GM12878 (cell line): ENCODE measurements around the gene SPRY1. TPM values are rescaled to one million over a fixed set of nuclear protein-coding genes. Genes with fewer than 3 reads are reported as not detected.

Source experiments
- ATAC-seq: fragments of 200-7000 bp; cut with Tn5 transposase; 3 replicates; pipeline ENCODE4 v1.9.1; 2020; ENCODE audit warnings: mild to moderate bottlenecking, moderate library complexity
- BruUV-seq: library from RNA; stranded (reverse); fragments of 400-500 nt; replicated peaks from 2 replicates; lab custom pipeline; 2021; lab: Mats Ljungman, UMichigan
- CTCF ChIA-PET: fragments of 300-600 bp; sonication (Branson Sonifier 250); formaldehyde crosslinking; extraction: SDS; loops from one replicate; lab custom pipeline; 2021; ENCODE audit warnings: inconsistent platforms; lab: Yijun Ruan, JAX
- POLR2A ChIA-PET: fragments of 350-600 bp; formaldehyde crosslinking; extraction: SDS; loops from one replicate; lab custom pipeline; 2021; ENCODE audit warnings: inconsistent platforms; lab: Charles Lee
- RAD21 ChIA-PET: fragments of 300-600 bp; sonication (Branson Sonifier 250); formaldehyde crosslinking; loops from one replicate; lab custom pipeline; 2023; ENCODE audit warnings: antibody characterized with exemption; ENCODE audit not compliant: unreplicated experiment; lab: Charles Lee
- SMC1A ChIA-PET: fragments of 300-600 bp; sonication (Branson Sonifier 250); formaldehyde crosslinking; loops from one replicate; lab custom pipeline; 2023; ENCODE audit not compliant: unreplicated experiment, uncharacterized antibody; lab: Charles Lee
- DNase-seq: peaks from one replicate; pipeline ENCODE4 v3.0.0-alpha.2; 2011; ENCODE audit warnings: low read depth, low spot score
- FAIRE-seq: peaks from 3 replicates; lab custom pipeline; 2011; peaks lifted over from hg19 to GRCh38; lab: Jason Lieb, UNC
- H2AFZ ChIP-seq: 2 replicates; pipeline ENCODE4 v1.6.0; 2011; ENCODE audit warnings: low read depth, low read length, control low read depth; ENCODE audit not compliant: control insufficient read depth
- H3K27ac ChIP-seq: 2 replicates; pipeline ENCODE4 v1.5.1; 2011; ENCODE audit warnings: control low read depth; ENCODE audit not compliant: control insufficient read depth, insufficient read depth
- H3K27me3 ChIP-seq, 2 experiments: replicated peaks in 1 of 2; 2 replicates each; pipeline versions ENCODE4 v1.6.0 to v1.6.1; 2011; ENCODE audit warnings: low read length in 1 of 2; ENCODE audit not compliant: control insufficient read depth in 2 of 2, insufficient read depth in 2 of 2
- H3K36me3 ChIP-seq, 2 experiments: 2 replicates each; pipeline ENCODE4 v1.5.1; 2011; ENCODE audit warnings: low read length in 1 of 2; ENCODE audit not compliant: control insufficient read depth in 2 of 2, insufficient read depth in 2 of 2
- H3K4me1 ChIP-seq: 2 replicates; pipeline ENCODE4 v1.6.1; 2011; ENCODE audit warnings: mild to moderate bottlenecking, low read length, moderate library complexity, mixed read lengths; ENCODE audit not compliant: control insufficient read depth, insufficient read depth
- H3K4me2 ChIP-seq: 2 replicates; pipeline ENCODE4 v1.6.0; 2011; ENCODE audit warnings: control low read depth; ENCODE audit not compliant: control insufficient read depth, insufficient read depth
- H3K4me3 ChIP-seq: fragments of 200-600 bp; sonication (generic); 2 replicates; pipeline ENCODE4 v1.5.1; 2016
- H3K79me2 ChIP-seq: 2 replicates; pipeline ENCODE4 v1.6.0; 2011; ENCODE audit warnings: low read length; ENCODE audit not compliant: control insufficient read depth, insufficient read depth
- H3K9ac ChIP-seq: 2 replicates; pipeline ENCODE4 v1.8.0; 2011; ENCODE audit warnings: low read length, control low read depth, mixed read lengths; ENCODE audit not compliant: control insufficient read depth, insufficient read depth
- H3K9me3 ChIP-seq: replicated peaks from 3 replicates; pipeline ENCODE4 v1.5.1; 2011; ENCODE audit warnings: mild to moderate bottlenecking, low read length; ENCODE audit not compliant: control insufficient read depth, insufficient read depth
- H4K20me1 ChIP-seq: 2 replicates; pipeline ENCODE4 v1.6.0; 2011; ENCODE audit not compliant: control insufficient read depth, insufficient read depth
- CEBPZ ChIP-seq: fragments of 150-350 bp; IDR thresholded peaks from 2 replicates; pipeline ENCODE4 v1.6.1; 2016; ENCODE audit warnings: low read depth, low read length
- MTA2 ChIP-seq: fragments of 450-650 bp; IDR thresholded peaks from 2 replicates; pipeline ENCODE4 v1.6.1; 2016; ENCODE audit warnings: low read depth, mild to moderate bottlenecking, moderate library complexity
- SPI1 ChIP-seq: IDR thresholded peaks from 2 replicates; pipeline ENCODE4 v1.6.1; 2011; ENCODE audit warnings: low read depth, mild to moderate bottlenecking, low read length, moderate library complexity, borderline replicate concordance; ENCODE audit not compliant: insufficient read depth
- WGBS: methylation state at CpG from one replicate; pipeline ENCODE4 v1.1.6; 2016; ENCODE audit warnings: low lambda C conversion rate; ENCODE audit not compliant: insufficient replicate concordance, insufficient coverage; ENCODE audit errors: missing lambda C conversion rate; 5-methylcytosine and 5-hydroxymethylcytosine counted together
- in situ Hi-C: fragments of 300-500 bp; cut with MboI; formaldehyde crosslinking; loops from 9 replicates; pipeline ENCODE4 v1.14.3; 2018; ENCODE audit warnings: mixed read lengths
- intact Hi-C: fragments of 100-400 bp; cut with micrococcal nuclease; formaldehyde crosslinking; loops from one replicate; pipeline ENCODE4 v1.14.2; 2022; ENCODE audit not compliant: unreplicated experiment
- polyA plus RNA-seq, 11 experiments: library from polyadenylated mRNA; depleted of rRNA in 4 of 11; unstranded in 6 of 11; stranded (reverse) in 5 of 11; fragments of >200 nt; fragmentation: Nextera tagmentation in 4 of 11; fragmentation: Illumina TruSeq in 1 of 11; extraction: Ambion mirVana in 4 of 11; extraction: Trizol in 1 of 11; gene quantifications; 1 replicate in 1 of 11; 2 replicates in 10 of 11; pipeline versions ENCODE4 v1.2.1 to v1.2.3, GENCODE V29; 2011 to 2016; ENCODE audit warnings: inconsistent platforms in 2 of 11, missing spikeins in 2 of 11, low read depth in 1 of 11
- total RNA-seq, 4 experiments: library from RNA; depleted of rRNA in 3 of 4; stranded (reverse); fragments of >200 nt in 3 of 4; fragmentation: Illumina TruSeq in 1 of 4; extraction: Trizol in 1 of 4; gene quantifications; 2 replicates each; pipeline versions ENCODE4 v1.2.1 to v1.2.3, GENCODE V29; 2013 to 2021
- TF ChIP-seq, protein P1 (sequence below): IDR thresholded peaks from 2 replicates; pipeline ENCODE4 v1.6.1; 2011; ENCODE audit warnings: low read depth, mild to moderate bottlenecking, low read length, moderate library complexity, borderline replicate concordance; ENCODE audit errors: extremely low read depth

Gene SPRY1
- total and polyA plus RNA-seq, 10 of the 15 experiments (the other 5 are each of a cell fraction or from before 2014, with no cell fraction given), result 0.05 to 5.7 (median 0.23) TPM; not detected in 2

- H3K4me1 ChIP-seq, result no peaks in the 10 kb centered on the region
- H3K36me3 ChIP-seq, result no peaks in the 10 kb centered on the region
- H2AFZ ChIP-seq, result no peak overlapping the region
- ATAC-seq (no peak), FAIRE-seq (no peak), DNase-seq (no peak)
- H3K27me3 ChIP-seq, result no peaks in the 10 kb centered on the region
- in situ Hi-C loops, result no loop called here
- no peak overlapping the region for H3K4me3 ChIP-seq
- intact Hi-C loops, result no loop called here
- no peak overlapping the region for H3K27ac ChIP-seq
- H3K79me2 ChIP-seq, result no peaks in the 10 kb centered on the region
- TF ChIP-seq CEBPZ, result no peak
- TF ChIP-seq SPI1, result no peak
- TF ChIP-seq, protein P1, sequence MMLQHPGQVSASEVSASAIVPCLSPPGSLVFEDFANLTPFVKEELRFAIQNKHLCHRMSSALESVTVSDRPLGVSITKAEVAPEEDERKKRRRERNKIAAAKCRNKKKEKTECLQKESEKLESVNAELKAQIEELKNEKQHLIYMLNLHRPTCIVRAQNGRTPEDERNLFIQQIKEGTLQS, result no peak
- TF ChIP-seq MTA2, result no peak
- no peaks in the 10 kb centered on the region; the same call in 2 of the 3 replicates for H3K9me3 ChIP-seq
- CTCF ChIA-PET, result no interaction called here
- H3K9ac ChIP-seq, result no peak overlapping the region
- SMC1A ChIA-PET, result interaction anchor here (1.1 kb wide), 1 partner anchor 10 kb away, joined by 4 read pairs; no protein-coding TSS in a partner anchor
- RAD21 ChIA-PET, result interaction anchor here (0.6 kb wide), 1 partner anchor 20 kb away, joined by 4 read pairs; no protein-coding TSS in a partner anchor
- no peaks in the 10 kb centered on the region for H4K20me1 ChIP-seq
- no peak overlapping the region for H3K4me2 ChIP-seq
- 31% methylated on average over 3 of the region's 3 CpGs for WGBS
- POLR2A ChIA-PET, result no interaction called here
- no TSS peak for BruUV-seq
These were observed 33.4 kb downstream of the SPRY1 start for GRCh38 chr4:123430031-123430430.
